CD4-positive, alpha-beta T cell (primary cell): ENCODE measurements around the gene ZFP36L2. TPM values are rescaled to one million over a fixed set of nuclear protein-coding genes. Genes with fewer than 3 reads are reported as not detected.
A peak's percentile ranks its signal among the peaks of the same experiment; 100 is the strongest.

ENCODE experiments used
- ATAC-seq: fragments of 200-7000 bp; cut with Tn5 transposase; one replicate; pipeline ENCODE4 v1.10.0; 2022; ENCODE audit warnings: mild to moderate bottlenecking; ENCODE audit not compliant: poor library complexity
- CTCF ChIA-PET: fragments of 350-600 bp; sonication (Branson Sonifier 250); formaldehyde crosslinking; loops from one replicate; lab custom pipeline; 2021; ENCODE audit warnings: antibody characterized with exemption, inconsistent platforms; lab: Charles Lee
- POLR2A ChIA-PET: fragments of 350-600 bp; sonication (Branson Sonifier 250); formaldehyde crosslinking; loops from one replicate; lab custom pipeline; 2021; ENCODE audit warnings: antibody characterized with exemption, inconsistent platforms; lab: Charles Lee
- DNase-seq, 14 experiments: peaks; one replicate each; pipeline ENCODE4 v3.0.0-alpha.2; 2013 to 2020; ENCODE audit warnings: mixed read lengths in 2 of 14
- H3K27ac ChIP-seq, 2 donors: one replicate each; pipeline versions ENCODE4 v1.5.1 to v1.7.0; 2013; ENCODE audit warnings: low read length in 2 of 2, low read depth in 1 of 2, mild to moderate bottlenecking in 1 of 2
- H3K27me3 ChIP-seq, 2 experiments: 1 replicate in 1 of 2; 2 replicates in 1 of 2; pipeline versions ENCODE4 v1.6.1 to v1.7.0; 2013; ENCODE audit warnings: low read length in 2 of 2, control low read depth in 1 of 2, mild to moderate bottlenecking in 1 of 2, moderate library complexity in 1 of 2; ENCODE audit not compliant: insufficient read depth in 2 of 2, control insufficient read depth in 1 of 2
- H3K36me3 ChIP-seq: one replicate; pipeline ENCODE4 v1.6.1; 2013; ENCODE audit warnings: low read length, control low read depth; ENCODE audit not compliant: insufficient read depth
- H3K4me1 ChIP-seq: one replicate; pipeline ENCODE4 v1.6.1; 2013; ENCODE audit warnings: low read length, control low read depth; ENCODE audit not compliant: insufficient read depth
- H3K4me3 ChIP-seq: one replicate; pipeline ENCODE4 v1.5.1; 2013; ENCODE audit warnings: mild to moderate bottlenecking, low read length, moderate library complexity
- H3K9me3 ChIP-seq, 2 experiments: 1 replicate in 1 of 2; 2 replicates in 1 of 2; pipeline versions ENCODE4 v1.6.1 to v1.7.0; 2013; ENCODE audit warnings: low read length in 2 of 2, mild to moderate bottlenecking in 2 of 2, control low read depth in 1 of 2, moderate library complexity in 1 of 2; ENCODE audit not compliant: control insufficient read depth in 1 of 2, insufficient read depth in 1 of 2
- H3K27ac Mint-ChIP-seq: one replicate; pipeline ENCODE4 v1.8.0; 2020; ENCODE audit warnings: mixed read lengths
- H3K27me3 Mint-ChIP-seq: one replicate; pipeline ENCODE4 v1.8.0; 2021; ENCODE audit warnings: mixed read lengths
- H3K36me3 Mint-ChIP-seq: one replicate; pipeline ENCODE4 v1.8.0; 2021; ENCODE audit warnings: low read depth, mixed read lengths
- H3K4me1 Mint-ChIP-seq: one replicate; pipeline ENCODE4 v1.8.0; 2021; ENCODE audit warnings: low read depth, mixed read lengths
- H3K4me3 Mint-ChIP-seq: one replicate; pipeline ENCODE4 v1.8.0; 2020; ENCODE audit warnings: mild to moderate bottlenecking, mixed read lengths
- H3K9me3 Mint-ChIP-seq: one replicate; pipeline ENCODE4 v1.8.0; 2020; ENCODE audit warnings: mixed read lengths
- intact Hi-C, 2 experiments: fragments of 100-400 bp; cut with DNase I in 1 of 2; cut with micrococcal nuclease in 1 of 2; formaldehyde crosslinking; loops; one replicate each; pipeline versions ENCODE4 v1.15.1 to v1.9.0; 2023 to 2025; cut with DNase I, micrococcal nuclease
- total RNA-seq, 174 experiments: library from RNA in 2 of 174; stranded (reverse) in 2 of 174; gene quantifications; one replicate each; pipeline ENCODE4 v1.2.3 and lab custom pipeline; 2021 to 2026
- TF ChIP-seq, protein P1 (sequence below): fragments of 200-600 bp; IDR thresholded peaks from one replicate; pipeline ENCODE4 v1.8.0; 2022; ENCODE audit warnings: antibody characterized with exemption, mild to moderate bottlenecking

The ZFP36L2 gene
- total RNA-seq, 2 experiments from 2014 or later, result 1,602 to 1,631 TPM

DNA sequence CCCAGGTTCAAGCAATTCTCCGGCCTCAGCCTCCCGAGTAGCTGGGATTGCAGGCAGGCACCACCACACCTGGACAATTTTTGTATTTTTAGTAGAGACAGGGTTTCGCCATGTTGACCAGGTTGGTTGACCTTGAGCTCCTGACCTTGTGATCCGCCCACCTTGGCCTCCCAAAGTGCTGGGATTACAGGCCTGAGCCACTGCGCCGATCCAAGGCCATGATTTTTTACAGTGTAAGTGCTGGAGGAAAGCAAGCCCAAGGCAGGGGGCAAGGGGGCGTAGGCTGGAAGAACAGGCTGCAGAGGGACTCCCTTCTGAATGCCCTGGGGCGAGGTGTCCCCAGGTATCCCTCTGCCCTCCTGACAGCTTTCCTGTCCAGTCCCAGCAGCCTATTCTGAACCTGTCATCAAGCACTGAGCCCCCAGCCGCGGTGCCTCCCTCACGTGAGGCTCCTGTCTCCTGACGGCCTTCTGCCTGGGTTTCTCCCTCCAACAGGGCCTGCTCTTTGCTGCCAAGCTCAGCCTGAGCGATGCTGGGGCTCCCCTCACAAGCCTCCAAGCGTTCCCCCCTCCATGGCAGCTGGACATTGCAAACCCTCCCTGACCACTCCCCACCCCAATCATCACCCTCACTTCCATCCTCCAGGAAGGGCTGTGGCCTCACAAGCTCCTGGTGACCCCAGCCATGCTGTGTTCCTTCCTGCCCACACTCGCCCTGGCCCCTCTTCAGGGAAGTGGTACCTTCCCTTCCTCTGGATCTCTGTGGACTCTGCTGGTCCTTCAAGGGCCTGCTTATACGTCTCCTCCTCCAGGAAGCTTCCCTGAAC, 37.6 kb downstream of the ZFP36L2 start:
- peaks cover 92% of the 10 kb centered on the region for H3K4me1 ChIP-seq
- ATAC-seq, result no peak
- TF ChIP-seq, protein P1, sequence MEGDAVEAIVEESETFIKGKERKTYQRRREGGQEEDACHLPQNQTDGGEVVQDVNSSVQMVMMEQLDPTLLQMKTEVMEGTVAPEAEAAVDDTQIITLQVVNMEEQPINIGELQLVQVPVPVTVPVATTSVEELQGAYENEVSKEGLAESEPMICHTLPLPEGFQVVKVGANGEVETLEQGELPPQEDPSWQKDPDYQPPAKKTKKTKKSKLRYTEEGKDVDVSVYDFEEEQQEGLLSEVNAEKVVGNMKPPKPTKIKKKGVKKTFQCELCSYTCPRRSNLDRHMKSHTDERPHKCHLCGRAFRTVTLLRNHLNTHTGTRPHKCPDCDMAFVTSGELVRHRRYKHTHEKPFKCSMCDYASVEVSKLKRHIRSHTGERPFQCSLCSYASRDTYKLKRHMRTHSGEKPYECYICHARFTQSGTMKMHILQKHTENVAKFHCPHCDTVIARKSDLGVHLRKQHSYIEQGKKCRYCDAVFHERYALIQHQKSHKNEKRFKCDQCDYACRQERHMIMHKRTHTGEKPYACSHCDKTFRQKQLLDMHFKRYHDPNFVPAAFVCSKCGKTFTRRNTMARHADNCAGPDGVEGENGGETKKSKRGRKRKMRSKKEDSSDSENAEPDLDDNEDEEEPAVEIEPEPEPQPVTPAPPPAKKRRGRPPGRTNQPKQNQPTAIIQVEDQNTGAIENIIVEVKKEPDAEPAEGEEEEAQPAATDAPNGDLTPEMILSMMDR, result no peak
- intact Hi-C loops, result no loop called here
- H3K36me3 Mint-ChIP-seq, result no peaks in the 10 kb centered on the region
- H3K9me3 Mint-ChIP-seq, result no peaks in the 10 kb centered on the region
- H3K4me1 Mint-ChIP-seq, result peaks cover 68% of the 10 kb centered on the region
- no peak overlapping the region for H3K27ac ChIP-seq
- no peaks in the 10 kb centered on the region for H3K9me3 ChIP-seq
- H3K27me3 ChIP-seq, result no peaks in the 10 kb centered on the region
- peak overlapping the region; percentile 71 for H3K27ac Mint-ChIP-seq
- H3K4me3 ChIP-seq, result no peak overlapping the region
- no peak for DNase-seq
- no peaks in the 10 kb centered on the region for H3K36me3 ChIP-seq
- H3K27me3 Mint-ChIP-seq, result no peaks in the 10 kb centered on the region
- ChIA-PET POLR2A (interaction anchor here (0.8 to 8.6 kb wide), 4 partner anchors 13 to 30 kb away, joined by 3 to 217 read pairs (median 12); no protein-coding TSS in a partner anchor), CTCF (no interaction called here)
- H3K4me3 Mint-ChIP-seq, result no peak overlapping the region

DNA sequence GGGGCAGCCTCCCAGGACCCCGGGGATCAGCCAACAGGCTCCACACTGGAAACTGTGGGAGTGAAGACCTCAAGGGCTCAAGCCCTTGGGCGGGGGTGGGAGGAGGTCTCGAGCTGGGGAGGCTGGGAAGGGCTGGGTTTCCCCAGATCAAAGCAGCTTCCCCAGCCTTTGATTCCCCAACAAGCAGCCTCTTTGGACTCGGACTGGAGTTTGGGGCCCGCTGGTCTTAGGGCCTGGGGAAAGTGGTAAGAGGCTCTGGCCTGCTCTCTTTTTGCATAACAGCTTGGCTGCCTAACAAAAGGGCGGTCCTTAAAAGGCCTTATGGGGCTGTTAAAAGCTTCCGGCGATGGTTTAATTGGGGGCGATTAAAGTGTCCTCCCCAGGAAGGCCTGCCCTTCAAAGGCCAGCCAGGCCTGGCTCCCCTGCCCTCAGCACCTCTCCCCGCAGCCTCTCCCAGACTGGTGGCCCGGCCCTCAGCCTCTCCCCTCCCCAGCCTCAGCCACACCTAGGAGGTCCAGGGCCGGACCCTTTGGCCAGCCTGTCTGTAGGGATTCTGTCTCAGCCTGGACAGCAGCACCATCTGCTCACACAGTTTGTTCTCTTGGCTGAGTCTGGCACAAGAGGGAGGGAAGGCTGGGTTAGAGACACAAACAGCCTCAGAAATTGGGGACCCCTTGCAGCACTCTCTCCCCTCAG, 39.6 kb downstream of the ZFP36L2 start:
- CTCF ChIA-PET, result interaction anchor here (0.9 to 1.4 kb wide), 2 partner anchors 17 to 50 kb away, joined by 3 read pairs; no protein-coding TSS in a partner anchor
- H3K36me3 ChIP-seq, result no peaks in the 10 kb centered on the region
- H3K4me3 Mint-ChIP-seq, result no peak overlapping the region
- no peaks in the 10 kb centered on the region for H3K9me3 Mint-ChIP-seq
- H3K4me3 ChIP-seq, result no peak overlapping the region
- peak overlapping the region; percentile 66 for H3K27ac Mint-ChIP-seq
- peaks cover 75% of the 10 kb centered on the region for H3K4me1 ChIP-seq
- H3K36me3 Mint-ChIP-seq, result no peaks in the 10 kb centered on the region
- TF ChIP-seq, protein P1, result no peak
- DNase-seq, result no peak
- no peaks in the 10 kb centered on the region for H3K9me3 ChIP-seq
- H3K27ac ChIP-seq, result no peak overlapping the region
- POLR2A ChIA-PET, result interaction anchor here (0.5 to 3.4 kb wide), 7 partner anchors 8 to 40 kb away, joined by 3 to 21 read pairs (median 3); no protein-coding TSS in a partner anchor
- ATAC-seq, result no peak
- intact Hi-C loops, result no loop called here
- peaks cover 53% of the 10 kb centered on the region for H3K4me1 Mint-ChIP-seq
- no peaks in the 10 kb centered on the region for H3K27me3 ChIP-seq
- no peaks in the 10 kb centered on the region for H3K27me3 Mint-ChIP-seq

DNA sequence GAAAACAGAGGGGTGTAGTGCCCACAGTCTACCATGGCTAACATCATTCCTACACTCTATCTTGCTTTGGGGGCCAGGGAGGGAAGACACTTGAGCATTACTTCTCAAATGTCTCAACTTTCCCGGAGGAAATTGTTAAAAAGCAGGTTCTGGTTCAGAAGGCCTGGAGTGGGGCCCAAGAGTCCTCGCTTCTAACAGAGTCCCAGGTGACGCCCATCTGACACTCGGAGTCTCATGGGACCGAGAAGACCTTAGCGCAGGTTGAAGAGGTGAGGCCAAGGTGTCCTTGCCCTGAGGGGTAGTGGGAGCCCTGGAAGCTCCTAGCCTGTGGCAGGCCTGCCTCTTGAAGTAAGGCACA, 40.1 kb downstream of the ZFP36L2 start:
- H3K27me3 ChIP-seq, result no peaks in the 10 kb centered on the region
- no peak for DNase-seq
- no peak overlapping the region for H3K4me3 ChIP-seq
- peaks cover 73% of the 10 kb centered on the region for H3K4me1 ChIP-seq
- no peaks in the 10 kb centered on the region for H3K36me3 ChIP-seq
- Mint-ChIP-seq H3K36me3 (no peaks in the 10 kb centered on the region), H3K4me1 (peaks cover 51% of the 10 kb centered on the region), H3K9me3 (no peaks in the 10 kb centered on the region), H3K4me3 (no peak overlapping the region), H3K27ac (peak overlapping the region; percentile 66), H3K27me3 (no peaks in the 10 kb centered on the region)
- ATAC-seq, result no peak
- POLR2A ChIA-PET, result interaction anchor here (0.5 to 3.4 kb wide), 5 partner anchors 8 to 41 kb away, joined by 3 to 21 read pairs (median 4); no protein-coding TSS in a partner anchor
- CTCF ChIA-PET, result interaction anchor here (1.4 kb wide), 1 partner anchor 49 kb away, joined by 3 read pairs; no protein-coding TSS in a partner anchor
- intact Hi-C loops, result no loop called here
- H3K27ac ChIP-seq, result no peak overlapping the region
- TF ChIP-seq, protein P1, result no peak
- H3K9me3 ChIP-seq, result no peaks in the 10 kb centered on the region
